HepG2 (cell line): ENCODE data around the gene SLC34A3. TPM values are rescaled to one million over a fixed set of nuclear protein-coding genes. Genes with fewer than 3 reads are reported as not detected.

Experiments
- FOXK2 ChIP-seq: fragments of 450-650 bp; IDR thresholded peaks from 2 replicates; pipeline ENCODE4 v1.6.1; 2016
- HOXD1 ChIP-seq: sonication (generic); formaldehyde crosslinking; IDR thresholded peaks from 2 replicates; pipeline ENCODE4 v1.5.0; 2020; ENCODE audit warnings: missing genetic modification reagents
- MAZ ChIP-seq, 2 experiments: sonication (generic) in 1 of 2; formaldehyde crosslinking in 1 of 2; IDR thresholded peaks; 2 replicates each; pipeline versions ENCODE4 v1.5.0 to v1.6.1; 2012 to 2020; ENCODE audit warnings: low read depth in 2 of 2, mild to moderate bottlenecking in 2 of 2, borderline replicate concordance in 1 of 2, improper control_type of control experiment in 1 of 2, low read length in 1 of 2, missing genetic modification reagents in 1 of 2, moderate library complexity in 1 of 2
- ZMYM4 ChIP-seq: sonication (generic); formaldehyde crosslinking; IDR thresholded peaks from 2 replicates; pipeline ENCODE4 v1.8.1; 2023; ENCODE audit warnings: mild to moderate bottlenecking, missing genetic modification reagents
- ZNF205 ChIP-seq: IDR thresholded peaks from 2 replicates; pipeline ENCODE4 v1.6.1; 2018; ENCODE audit warnings: missing biosample characterization, missing genetic modification reagents
- ZNF431 ChIP-seq: sonication (generic); formaldehyde crosslinking; IDR thresholded peaks from 2 replicates; pipeline ENCODE4 v1.9.0; 2022; ENCODE audit warnings: missing genetic modification reagents, low read depth, mild to moderate bottlenecking, borderline replicate concordance
- ZNF782 ChIP-seq: sonication (generic); formaldehyde crosslinking; IDR thresholded peaks from 2 replicates; pipeline ENCODE4 v1.4.0; 2020; ENCODE audit warnings: missing genetic modification reagents, mild to moderate bottlenecking, borderline replicate concordance
- polyA plus RNA-seq, 8 experiments: library from polyadenylated mRNA; depleted of rRNA in 3 of 8; stranded (reverse) in 7 of 8; unstranded in 1 of 8; fragments of >200 nt; fragmentation: Illumina TruSeq in 4 of 8; extraction: Trizol in 4 of 8; gene quantifications; 2 replicates each; pipeline versions ENCODE4 v1.2.1 to v1.2.3, GENCODE V29; 2011 to 2016; ENCODE audit warnings: low read depth in 4 of 8, missing spikeins in 1 of 8, mixed read lengths in 1 of 8; ENCODE audit not compliant: insufficient read depth in 1 of 8
- total RNA-seq, 5 experiments: library from RNA; depleted of rRNA; stranded (reverse); fragments of >200 nt; fragmentation: Illumina TruSeq; extraction: Trizol; gene quantifications; 2 replicates each; pipeline ENCODE4 v1.2.3, GENCODE V29; 2016; ENCODE audit warnings: low read depth in 1 of 5
- TF ChIP-seq, protein P1 (sequence below): sonication (generic); formaldehyde crosslinking; IDR thresholded peaks from 2 replicates; pipeline ENCODE4 v1.5.0; 2020; ENCODE audit warnings: mild to moderate bottlenecking, missing genetic modification reagents, borderline replicate concordance
- TF ChIP-seq, protein P2 (sequence below), 2 experiments: fragments of 450-650 bp in 1 of 2; sonication (generic) in 1 of 2; formaldehyde crosslinking in 1 of 2; IDR thresholded peaks; 2 replicates each; pipeline versions ENCODE4 v1.6.1 to v1.8.0; 2016 to 2022; ENCODE audit warnings: antibody characterized with exemption in 1 of 2, mild to moderate bottlenecking in 1 of 2, missing genetic modification reagents in 1 of 2
- TF ChIP-seq, protein P3 (sequence below): sonication (generic); formaldehyde crosslinking; IDR thresholded peaks from 2 replicates; pipeline ENCODE4 v1.4.0; 2020; ENCODE audit warnings: missing genetic modification reagents
- TF ChIP-seq, protein P4 (sequence below): sonication (generic); formaldehyde crosslinking; IDR thresholded peaks from 2 replicates; pipeline ENCODE4 v1.5.0; 2020; ENCODE audit warnings: missing genetic modification reagents

Gene SLC34A3
- total and polyA plus RNA-seq, 2 of the 13 experiments (the other 11 are each of a cell fraction or from before 2014, with no cell fraction given), result 0.07 to 1.0 TPM

DNA sequence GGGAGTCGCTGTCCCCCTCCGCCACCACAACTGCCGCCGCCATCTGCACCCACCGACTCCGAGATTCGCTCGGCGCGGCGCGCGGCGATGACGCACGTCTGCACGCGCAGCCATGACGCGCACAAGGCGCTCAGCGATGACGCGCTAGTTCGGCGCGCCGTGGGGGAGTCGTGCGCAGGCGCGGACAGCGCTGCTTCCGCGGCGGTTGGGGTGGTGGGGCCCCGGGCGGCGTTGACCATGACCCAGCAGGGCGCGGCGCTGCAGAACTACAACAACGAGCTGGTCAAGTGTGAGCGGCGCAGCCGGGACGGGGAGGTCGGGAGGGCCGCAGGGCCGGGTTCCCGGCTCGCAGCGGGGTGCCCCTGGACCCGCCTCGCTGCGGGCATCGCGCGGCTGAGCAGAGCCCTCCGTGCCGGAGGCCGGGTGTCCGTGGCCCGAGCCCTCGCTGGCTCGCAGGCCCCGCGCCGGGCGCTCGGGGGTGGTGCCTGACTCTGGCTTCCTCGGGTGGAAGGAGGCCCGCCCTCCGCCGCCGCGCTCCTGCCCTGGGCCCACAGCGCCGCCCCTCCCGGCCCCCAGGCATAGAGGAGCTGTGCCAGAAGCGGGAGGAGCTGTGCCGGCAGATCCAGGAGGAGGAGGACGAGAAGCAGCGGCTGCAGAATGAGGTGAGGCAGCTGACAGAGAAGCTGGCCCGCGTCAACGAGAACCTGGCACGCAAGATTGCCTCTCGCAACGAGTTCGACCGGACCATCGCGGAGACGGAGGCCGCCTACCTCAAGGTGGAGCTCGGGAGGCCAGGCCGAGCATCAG, 42.0 kb upstream of the SLC34A3 start, which contains the start of the genes ANAPC2 and SSNA1 (continued):
- TF ChIP-seq ZNF431 (CRISPR knock-in tag) (0 out of 2 replicates have a peak, but pooled peaks have one; percentile 42), FOXK2 (0 out of 2 replicates have a peak, but pooled peaks have one; percentile 54), ZMYM4 (CRISPR knock-in tag) (peak; percentile 87), MAZ (IDR thresholded peaks at IDR 0.05; ENCODE audit: borderline replicate concordance, low read depth, low read length) (no peak; the same call in 1 of the 2 replicates), MAZ (CRISPR knock-in tag; IDR thresholded peaks at IDR 0.05; ENCODE audit: low read depth) (peak; percentile 85), HOXD1 (CRISPR knock-in tag) (peak; percentile 41; the same call in 1 of the 2 replicates), ZNF205 (CRISPR knock-in tag) (peak; percentile 74; the same call in 1 of the 2 replicates), ZNF782 (CRISPR knock-in tag) (no peak)
- TF ChIP-seq, protein P1, sequence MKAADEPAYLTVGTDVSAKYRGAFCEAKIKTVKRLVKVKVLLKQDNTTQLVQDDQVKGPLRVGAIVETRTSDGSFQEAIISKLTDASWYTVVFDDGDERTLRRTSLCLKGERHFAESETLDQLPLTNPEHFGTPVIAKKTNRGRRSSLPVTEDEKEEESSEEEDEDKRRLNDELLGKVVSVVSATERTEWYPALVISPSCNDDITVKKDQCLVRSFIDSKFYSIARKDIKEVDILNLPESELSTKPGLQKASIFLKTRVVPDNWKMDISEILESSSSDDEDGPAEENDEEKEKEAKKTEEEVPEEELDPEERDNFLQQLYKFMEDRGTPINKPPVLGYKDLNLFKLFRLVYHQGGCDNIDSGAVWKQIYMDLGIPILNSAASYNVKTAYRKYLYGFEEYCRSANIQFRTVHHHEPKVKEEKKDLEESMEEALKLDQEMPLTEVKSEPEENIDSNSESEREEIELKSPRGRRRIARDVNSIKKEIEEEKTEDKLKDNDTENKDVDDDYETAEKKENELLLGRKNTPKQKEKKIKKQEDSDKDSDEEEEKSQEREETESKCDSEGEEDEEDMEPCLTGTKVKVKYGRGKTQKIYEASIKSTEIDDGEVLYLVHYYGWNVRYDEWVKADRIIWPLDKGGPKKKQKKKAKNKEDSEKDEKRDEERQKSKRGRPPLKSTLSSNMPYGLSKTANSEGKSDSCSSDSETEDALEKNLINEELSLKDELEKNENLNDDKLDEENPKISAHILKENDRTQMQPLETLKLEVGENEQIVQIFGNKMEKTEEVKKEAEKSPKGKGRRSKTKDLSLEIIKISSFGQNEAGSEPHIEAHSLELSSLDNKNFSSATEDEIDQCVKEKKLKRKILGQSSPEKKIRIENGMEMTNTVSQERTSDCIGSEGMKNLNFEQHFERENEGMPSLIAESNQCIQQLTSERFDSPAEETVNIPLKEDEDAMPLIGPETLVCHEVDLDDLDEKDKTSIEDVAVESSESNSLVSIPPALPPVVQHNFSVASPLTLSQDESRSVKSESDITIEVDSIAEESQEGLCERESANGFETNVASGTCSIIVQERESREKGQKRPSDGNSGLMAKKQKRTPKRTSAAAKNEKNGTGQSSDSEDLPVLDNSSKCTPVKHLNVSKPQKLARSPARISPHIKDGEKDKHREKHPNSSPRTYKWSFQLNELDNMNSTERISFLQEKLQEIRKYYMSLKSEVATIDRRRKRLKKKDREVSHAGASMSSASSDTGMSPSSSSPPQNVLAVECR (CRISPR knock-in tag), result peak; percentile 98
- TF ChIP-seq, protein P2, sequence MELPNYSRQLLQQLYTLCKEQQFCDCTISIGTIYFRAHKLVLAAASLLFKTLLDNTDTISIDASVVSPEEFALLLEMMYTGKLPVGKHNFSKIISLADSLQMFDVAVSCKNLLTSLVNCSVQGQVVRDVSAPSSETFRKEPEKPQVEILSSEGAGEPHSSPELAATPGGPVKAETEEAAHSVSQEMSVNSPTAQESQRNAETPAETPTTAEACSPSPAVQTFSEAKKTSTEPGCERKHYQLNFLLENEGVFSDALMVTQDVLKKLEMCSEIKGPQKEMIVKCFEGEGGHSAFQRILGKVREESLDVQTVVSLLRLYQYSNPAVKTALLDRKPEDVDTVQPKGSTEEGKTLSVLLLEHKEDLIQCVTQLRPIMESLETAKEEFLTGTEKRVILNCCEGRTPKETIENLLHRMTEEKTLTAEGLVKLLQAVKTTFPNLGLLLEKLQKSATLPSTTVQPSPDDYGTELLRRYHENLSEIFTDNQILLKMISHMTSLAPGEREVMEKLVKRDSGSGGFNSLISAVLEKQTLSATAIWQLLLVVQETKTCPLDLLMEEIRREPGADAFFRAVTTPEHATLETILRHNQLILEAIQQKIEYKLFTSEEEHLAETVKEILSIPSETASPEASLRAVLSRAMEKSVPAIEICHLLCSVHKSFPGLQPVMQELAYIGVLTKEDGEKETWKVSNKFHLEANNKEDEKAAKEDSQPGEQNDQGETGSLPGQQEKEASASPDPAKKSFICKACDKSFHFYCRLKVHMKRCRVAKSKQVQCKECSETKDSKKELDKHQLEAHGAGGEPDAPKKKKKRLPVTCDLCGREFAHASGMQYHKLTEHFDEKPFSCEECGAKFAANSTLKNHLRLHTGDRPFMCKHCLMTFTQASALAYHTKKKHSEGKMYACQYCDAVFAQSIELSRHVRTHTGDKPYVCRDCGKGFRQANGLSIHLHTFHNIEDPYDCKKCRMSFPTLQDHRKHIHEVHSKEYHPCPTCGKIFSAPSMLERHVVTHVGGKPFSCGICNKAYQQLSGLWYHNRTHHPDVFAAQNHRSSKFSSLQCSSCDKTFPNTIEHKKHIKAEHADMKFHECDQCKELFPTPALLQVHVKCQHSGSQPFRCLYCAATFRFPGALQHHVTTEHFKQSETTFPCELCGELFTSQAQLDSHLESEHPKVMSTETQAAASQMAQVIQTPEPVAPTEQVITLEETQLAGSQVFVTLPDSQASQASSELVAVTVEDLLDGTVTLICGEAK (IDR thresholded peaks at IDR 0.05), result no peak
- TF ChIP-seq, protein P2 (CRISPR knock-in tag; IDR thresholded peaks at IDR 0.05), result peak; percentile 63
- TF ChIP-seq, protein P3, sequence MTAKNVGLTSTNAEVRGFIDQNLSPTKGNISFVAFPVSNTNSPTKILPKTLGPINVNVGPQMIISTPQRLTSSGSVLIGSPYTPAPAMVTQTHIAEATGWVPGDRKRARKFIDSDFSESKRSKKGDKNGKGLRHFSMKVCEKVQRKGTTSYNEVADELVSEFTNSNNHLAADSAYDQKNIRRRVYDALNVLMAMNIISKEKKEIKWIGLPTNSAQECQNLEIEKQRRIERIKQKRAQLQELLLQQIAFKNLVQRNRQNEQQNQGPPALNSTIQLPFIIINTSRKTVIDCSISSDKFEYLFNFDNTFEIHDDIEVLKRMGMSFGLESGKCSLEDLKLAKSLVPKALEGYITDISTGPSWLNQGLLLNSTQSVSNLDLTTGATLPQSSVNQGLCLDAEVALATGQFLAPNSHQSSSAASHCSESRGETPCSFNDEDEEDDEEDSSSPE (CRISPR knock-in tag), result peak; percentile 79
- TF ChIP-seq, protein P4, sequence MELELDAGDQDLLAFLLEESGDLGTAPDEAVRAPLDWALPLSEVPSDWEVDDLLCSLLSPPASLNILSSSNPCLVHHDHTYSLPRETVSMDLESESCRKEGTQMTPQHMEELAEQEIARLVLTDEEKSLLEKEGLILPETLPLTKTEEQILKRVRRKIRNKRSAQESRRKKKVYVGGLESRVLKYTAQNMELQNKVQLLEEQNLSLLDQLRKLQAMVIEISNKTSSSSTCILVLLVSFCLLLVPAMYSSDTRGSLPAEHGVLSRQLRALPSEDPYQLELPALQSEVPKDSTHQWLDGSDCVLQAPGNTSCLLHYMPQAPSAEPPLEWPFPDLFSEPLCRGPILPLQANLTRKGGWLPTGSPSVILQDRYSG (CRISPR knock-in tag), result 0 out of 2 replicates have a peak, but pooled peaks have one; percentile 18
